ENCODE results near the gene LSR. TPM values are rescaled to one million over a fixed set of nuclear protein-coding genes. Genes with fewer than 3 reads are reported as not detected.
A peak's percentile ranks its signal among the peaks of the same experiment; 100 is the strongest.

Gene LSR
- total and polyA plus RNA-seq, 2 donors: 5.7 to 20.1 TPM

DNA sequence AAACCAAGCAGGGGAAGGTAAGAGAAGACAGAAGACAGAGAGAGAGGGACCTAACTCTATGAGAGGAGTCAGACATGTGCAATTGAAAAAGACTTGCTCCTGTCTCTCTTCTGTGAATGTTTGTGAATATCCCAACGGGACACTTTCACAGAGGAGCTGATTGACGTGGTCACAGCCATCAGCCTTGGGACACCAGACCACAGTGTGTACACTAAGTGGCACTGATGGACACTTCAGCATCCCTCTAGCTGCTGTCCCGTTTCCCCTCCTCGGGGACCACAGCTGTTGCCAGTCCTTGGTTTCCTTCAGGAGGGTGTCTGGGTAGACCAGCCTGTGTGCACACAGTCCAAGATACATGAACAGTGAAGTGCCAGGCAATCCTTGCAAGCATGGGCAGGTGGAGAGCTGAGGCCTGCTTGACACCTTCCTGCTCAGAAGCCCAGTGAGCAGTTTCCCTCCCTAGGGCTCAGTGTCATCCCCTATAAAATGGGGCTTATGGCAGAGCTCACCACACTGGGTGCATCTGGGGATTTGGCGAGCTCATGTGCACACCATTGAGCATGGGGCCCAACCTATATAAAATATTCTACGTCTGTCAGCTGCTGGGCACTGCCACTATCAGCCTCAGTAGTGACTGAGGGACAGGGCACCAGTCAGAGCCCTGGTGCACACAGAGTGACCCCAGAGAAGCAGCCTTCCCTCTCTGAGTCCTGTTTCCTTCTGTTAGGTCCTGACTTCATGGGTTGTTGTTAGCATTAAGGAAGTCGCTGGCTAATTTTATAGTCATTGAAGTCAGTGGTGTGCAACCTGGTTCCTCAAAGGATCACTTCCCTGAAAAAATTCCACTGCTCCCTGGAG is 15.7 kb downstream of the LSR start:
- H3K27ac ChIP-seq (ENCODE audit: low read depth in 1 of 2, low read length in 1 of 2): no peak overlapping the region
- no peaks in the 10 kb centered on the region for H3K9me3 ChIP-seq (ENCODE audit: control insufficient read depth in 2 of 2, insufficient read depth in 1 of 2, low read length in 1 of 2)
- 85% methylated on average over 7 of the region's 7 CpGs for WGBS
- H3K36me3 ChIP-seq (ENCODE audit: control insufficient read depth in 2 of 2, insufficient read depth in 2 of 2, low read length in 1 of 2): peaks cover 0 to 2% of the 10 kb centered on the region in 2 donors
- no peak overlapping the region for H3K4me3 ChIP-seq (ENCODE audit: low read length in 2 of 2)
- peaks cover 0 to 4% of the 10 kb centered on the region in 2 donors for H3K27me3 ChIP-seq (ENCODE audit: control insufficient read depth in 2 of 2, insufficient read depth in 1 of 2, low read length in 1 of 2)
- H3K4me1 ChIP-seq (ENCODE audit: control insufficient read depth in 2 of 2, insufficient read depth in 2 of 2, low read length in 2 of 2): peaks cover 3 to 18% of the 10 kb centered on the region in 2 donors
- no peak for DNase-seq (ENCODE audit: low read depth in 6 of 9, low spot score in 9 of 9)

GRCh38 chr19:35265126-35265899 is 16.5 kb downstream of the LSR start:
- H3K27me3 ChIP-seq (ENCODE audit: control insufficient read depth in 2 of 2, insufficient read depth in 1 of 2, low read length in 1 of 2): peaks cover 0 to 4% of the 10 kb centered on the region in 2 donors
- no peak overlapping the region for H3K4me3 ChIP-seq (ENCODE audit: low read length in 2 of 2)
- DNase-seq (ENCODE audit: low read depth in 6 of 9, low spot score in 9 of 9): no peak
- H3K27ac ChIP-seq (ENCODE audit: low read depth in 1 of 2, low read length in 1 of 2): no peak overlapping the region
- H3K36me3 ChIP-seq (ENCODE audit: control insufficient read depth in 2 of 2, insufficient read depth in 2 of 2, low read length in 1 of 2): peaks cover 1 to 3% of the 10 kb centered on the region in 2 donors
- WGBS: 93% methylated on average over 6 of the region's 6 CpGs
- H3K9me3 ChIP-seq (ENCODE audit: control insufficient read depth in 2 of 2, insufficient read depth in 1 of 2, low read length in 1 of 2): no peaks in the 10 kb centered on the region
- H3K4me1 ChIP-seq (ENCODE audit: control insufficient read depth in 2 of 2, insufficient read depth in 2 of 2, low read length in 2 of 2): peaks cover 9 to 25% of the 10 kb centered on the region in 2 donors

DNA sequence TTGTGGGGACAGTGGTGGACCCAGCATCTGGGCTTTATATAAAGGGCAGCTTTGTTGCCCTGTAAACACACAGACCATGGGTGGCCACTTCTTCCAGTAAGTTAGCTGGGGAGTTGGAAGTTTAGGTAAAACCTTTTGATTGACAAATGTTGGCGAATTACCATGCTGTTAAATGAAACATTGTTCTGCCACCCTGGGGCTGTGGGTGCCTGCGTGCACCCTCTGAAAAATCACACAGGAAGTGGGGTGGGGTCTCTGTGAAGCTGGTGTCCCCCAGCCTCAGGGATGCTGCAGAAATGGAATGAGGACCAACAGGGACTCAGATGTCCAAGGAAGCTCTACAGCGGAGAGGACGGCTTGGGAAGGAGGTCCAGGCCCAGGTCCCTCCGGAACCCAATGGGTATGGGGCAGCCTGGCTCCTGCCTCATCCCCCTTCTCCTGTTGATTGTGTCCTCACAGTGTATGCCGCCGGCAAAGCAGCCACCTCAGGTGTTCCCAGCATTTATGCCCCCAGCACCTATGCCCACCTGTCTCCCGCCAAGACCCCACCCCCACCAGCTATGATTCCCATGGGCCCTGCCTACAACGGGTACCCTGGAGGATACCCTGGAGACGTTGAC is 17.2 kb downstream of the LSR start:
- Histone ChIP-seq H3K36me3 (ENCODE audit: control insufficient read depth in 2 of 2, insufficient read depth in 2 of 2, low read length in 1 of 2) (peaks cover 8 to 10% of the 10 kb centered on the region in 2 donors), H3K27ac (ENCODE audit: low read depth in 1 of 2, low read length in 1 of 2) (no peak overlapping the region), H3K4me3 (ENCODE audit: low read length in 2 of 2) (no peak overlapping the region), H3K4me1 (ENCODE audit: control insufficient read depth in 2 of 2, insufficient read depth in 2 of 2, low read length in 2 of 2) (peaks cover 11 to 25% of the 10 kb centered on the region in 2 donors), H3K27me3 (ENCODE audit: control insufficient read depth in 2 of 2, insufficient read depth in 1 of 2, low read length in 1 of 2) (peaks cover 0 to 4% of the 10 kb centered on the region in 2 donors), H3K9me3 (ENCODE audit: control insufficient read depth in 2 of 2, insufficient read depth in 1 of 2, low read length in 1 of 2) (no peaks in the 10 kb centered on the region)
- DNase-seq (ENCODE audit: low read depth in 6 of 9, low spot score in 9 of 9): no peak
- 94% methylated on average over 10 of the region's 10 CpGs for WGBS

- no peak for DNase-seq (ENCODE audit: low read depth in 6 of 9, low spot score in 9 of 9)
- Histone ChIP-seq H3K36me3 (ENCODE audit: control insufficient read depth in 2 of 2, insufficient read depth in 2 of 2, low read length in 1 of 2) (peaks cover 16 to 17% of the 10 kb centered on the region in 2 donors), H3K9me3 (ENCODE audit: control insufficient read depth in 2 of 2, insufficient read depth in 1 of 2, low read length in 1 of 2) (no peaks in the 10 kb centered on the region), H3K4me3 (ENCODE audit: low read length in 2 of 2) (peak overlapping the region; percentile 65 to 94), H3K27me3 (ENCODE audit: control insufficient read depth in 2 of 2, insufficient read depth in 1 of 2, low read length in 1 of 2) (peaks cover 0 to 4% of the 10 kb centered on the region in 2 donors), H3K4me1 (ENCODE audit: control insufficient read depth in 2 of 2, insufficient read depth in 2 of 2, low read length in 2 of 2) (peaks cover 11 to 25% of the 10 kb centered on the region in 2 donors), H3K27ac (ENCODE audit: low read depth in 1 of 2, low read length in 1 of 2) (peak overlapping the region in 1 of 2 donors; percentile 99)
- 53% methylated on average over 39 of the region's 39 CpGs for WGBS
These were observed 17.9 kb downstream of the LSR start for GRCh38 chr19:35266520-35267352.

DNA sequence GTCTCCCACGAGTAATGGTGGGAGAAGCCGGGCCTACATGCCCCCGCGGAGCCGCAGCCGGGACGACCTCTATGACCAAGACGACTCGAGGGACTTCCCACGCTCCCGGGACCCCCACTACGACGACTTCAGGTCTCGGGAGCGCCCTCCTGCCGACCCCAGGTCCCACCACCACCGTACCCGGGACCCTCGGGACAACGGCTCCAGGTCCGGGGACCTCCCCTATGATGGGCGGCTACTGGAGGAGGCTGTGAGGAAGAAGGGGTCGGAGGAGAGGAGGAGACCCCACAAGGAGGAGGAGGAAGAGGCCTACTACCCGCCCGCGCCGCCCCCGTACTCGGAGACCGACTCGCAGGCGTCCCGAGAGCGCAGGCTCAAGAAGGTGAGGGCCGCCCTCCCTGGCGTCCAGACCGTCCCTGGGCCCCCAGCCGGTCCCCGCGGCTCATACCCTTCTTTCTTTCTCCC is 18.6 kb downstream of the LSR start:
- under 1% methylated on average over 40 of the region's 40 CpGs for WGBS
- Histone ChIP-seq H3K9me3 (ENCODE audit: control insufficient read depth in 2 of 2, insufficient read depth in 1 of 2, low read length in 1 of 2) (no peaks in the 10 kb centered on the region), H3K27me3 (ENCODE audit: control insufficient read depth in 2 of 2, insufficient read depth in 1 of 2, low read length in 1 of 2) (peaks cover 0 to 2% of the 10 kb centered on the region in 2 donors), H3K27ac (ENCODE audit: low read depth in 1 of 2, low read length in 1 of 2) (peak overlapping the region; percentile 80 to 99), H3K4me3 (ENCODE audit: low read length in 2 of 2) (peak overlapping the region; percentile 65 to 94), H3K4me1 (ENCODE audit: control insufficient read depth in 2 of 2, insufficient read depth in 2 of 2, low read length in 2 of 2) (peaks cover 11 to 25% of the 10 kb centered on the region in 2 donors), H3K36me3 (ENCODE audit: control insufficient read depth in 2 of 2, insufficient read depth in 2 of 2, low read length in 1 of 2) (peaks cover 22 to 23% of the 10 kb centered on the region in 2 donors)
- DNase-seq (ENCODE audit: low read depth in 6 of 9, low spot score in 9 of 9): peak in 3 of 9 donors; percentile 8 to 47 (median 44)

DNA sequence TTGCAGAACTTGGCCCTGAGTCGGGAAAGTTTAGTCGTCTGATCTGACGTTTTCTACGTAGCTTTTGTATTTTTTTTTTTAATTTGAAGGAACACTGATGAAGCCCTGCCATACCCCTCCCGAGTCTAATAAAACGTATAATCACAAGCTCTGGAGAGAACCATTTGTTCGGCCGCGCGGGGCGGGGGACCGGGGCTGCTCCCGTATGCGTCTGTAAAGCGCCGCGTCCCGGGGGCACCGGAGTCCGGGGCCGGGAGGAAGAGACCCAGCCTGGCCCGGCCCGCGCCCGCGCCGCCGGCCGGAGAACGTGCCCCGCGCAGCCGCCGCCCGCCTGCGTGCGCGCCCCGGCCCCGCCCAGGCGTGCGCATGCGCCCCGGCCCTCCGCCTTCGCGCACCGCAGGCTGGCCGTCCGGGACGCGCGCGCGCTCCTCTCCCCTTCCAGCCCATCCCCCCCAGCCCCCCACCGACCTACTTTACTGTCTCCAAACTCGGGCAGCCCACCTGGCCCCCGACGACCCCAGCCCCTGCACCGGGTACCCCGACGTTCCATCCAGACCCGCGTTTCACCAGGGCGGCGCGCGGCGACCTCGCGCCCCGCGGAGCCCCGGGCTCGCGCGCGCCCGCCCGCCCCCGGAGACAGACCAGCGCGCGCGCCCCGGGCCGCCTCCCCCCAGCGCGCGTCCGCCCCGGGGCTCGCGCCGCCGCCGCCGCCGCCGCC is 19.2 kb downstream of the LSR start:
- H3K4me1 ChIP-seq (ENCODE audit: control insufficient read depth in 2 of 2, insufficient read depth in 2 of 2, low read length in 2 of 2): peaks cover 11 to 25% of the 10 kb centered on the region in 2 donors
- peak; percentile 38 to 85 (median 67) for DNase-seq (ENCODE audit: low read depth in 6 of 9, low spot score in 9 of 9)
- H3K36me3 ChIP-seq (ENCODE audit: control insufficient read depth in 2 of 2, insufficient read depth in 2 of 2, low read length in 1 of 2): peaks cover 24 to 28% of the 10 kb centered on the region in 2 donors
- no peaks in the 10 kb centered on the region for H3K9me3 ChIP-seq (ENCODE audit: control insufficient read depth in 2 of 2, insufficient read depth in 1 of 2, low read length in 1 of 2)
- H3K27ac ChIP-seq (ENCODE audit: low read depth in 1 of 2, low read length in 1 of 2): peak overlapping the region; percentile 85 to 99
- under 1% methylated on average over 100 of the region's 100 CpGs for WGBS
- H3K27me3 ChIP-seq (ENCODE audit: control insufficient read depth in 2 of 2, insufficient read depth in 1 of 2, low read length in 1 of 2): no peaks in the 10 kb centered on the region
- H3K4me3 ChIP-seq (ENCODE audit: low read length in 2 of 2): peak overlapping the region; percentile 65 to 94

DNA sequence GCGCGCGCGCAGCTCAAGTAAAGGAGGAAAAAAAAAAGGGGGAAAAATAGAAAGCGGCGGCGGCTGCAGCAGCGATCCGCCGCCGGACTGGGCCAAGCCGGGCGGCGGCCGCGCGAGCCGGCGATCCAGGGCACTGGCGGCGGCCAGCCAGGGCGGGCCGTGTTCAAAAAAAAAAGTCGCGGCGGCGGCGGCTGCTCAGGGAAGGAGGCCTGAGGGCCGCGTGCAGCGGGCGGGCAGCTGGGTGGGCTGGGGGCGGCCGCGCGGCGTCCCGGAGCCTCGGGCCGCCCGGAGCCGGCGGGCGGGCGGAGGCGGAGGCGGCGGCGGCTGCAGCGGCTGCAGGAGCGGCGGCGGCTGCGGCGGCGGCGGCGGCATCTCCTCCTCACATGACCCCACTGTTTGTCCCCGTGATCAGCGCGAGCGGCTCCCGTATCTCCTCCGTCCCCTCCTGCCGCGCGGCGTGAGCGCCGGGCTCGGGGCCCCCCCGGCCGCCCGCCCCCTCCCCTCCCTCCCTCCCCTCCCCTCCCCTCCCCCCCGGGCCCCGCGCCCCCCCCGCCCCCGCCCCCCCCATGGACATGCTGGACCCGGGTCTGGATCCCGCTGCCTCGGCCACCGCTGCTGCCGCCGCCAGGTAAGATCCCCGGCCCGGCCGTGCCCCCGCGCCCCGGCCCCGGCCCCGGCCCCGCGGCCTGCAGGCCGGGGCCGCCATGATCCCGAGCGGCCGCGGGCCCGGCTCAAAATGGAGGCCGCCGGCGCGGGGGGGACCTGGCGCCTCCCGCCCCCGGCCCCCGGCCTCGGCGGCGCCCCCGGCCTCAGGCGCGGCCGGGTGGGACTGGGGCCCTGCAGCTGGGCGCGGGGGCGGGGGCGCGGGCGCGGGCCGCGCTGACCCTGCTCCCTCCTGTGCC is 20.0 kb downstream of the LSR start, which contains the start of gene USF2:
USF2 (plus strand) TSS at position 427 of the 902 bp plus-strand sequence; CDS start at position 567, 140 bp downstream.
- H3K4me3 ChIP-seq (ENCODE audit: low read length in 2 of 2): peak within 1 kb of the TSS; percentile 65 to 94
- H3K9me3 ChIP-seq (ENCODE audit: control insufficient read depth in 2 of 2, insufficient read depth in 1 of 2, low read length in 1 of 2): no peaks in the 10 kb centered on the region
- H3K27ac ChIP-seq (ENCODE audit: low read depth in 1 of 2, low read length in 1 of 2): peak within 1 kb of the TSS; percentile 85 to 99
- H3K27me3 ChIP-seq (ENCODE audit: control insufficient read depth in 2 of 2, insufficient read depth in 1 of 2, low read length in 1 of 2): no peaks in the 10 kb centered on the region
- WGBS: under 1% methylated on average over 121 of the region's 126 CpGs
- H3K4me1 ChIP-seq (ENCODE audit: control insufficient read depth in 2 of 2, insufficient read depth in 2 of 2, low read length in 2 of 2): peaks cover 11 to 25% of the 10 kb centered on the region in 2 donors
- H3K36me3 ChIP-seq (ENCODE audit: control insufficient read depth in 2 of 2, insufficient read depth in 2 of 2, low read length in 1 of 2): peaks cover 31 to 36% of the 10 kb centered on the region in 2 donors
- DNase-seq (ENCODE audit: low read depth in 6 of 9, low spot score in 9 of 9): peak in 4 of 9 donors; percentile 30 to 65 (median 44)
